ENCODE results near the gene FBLN7.
A peak's percentile ranks its signal among the peaks of the same experiment; 100 is the strongest.
"Not testable (repeated sequence)": the region's sequence is repeated elsewhere in the genome, so short reads cannot be mapped to it uniquely, and the experiment has no call there.

FBLN7 gene

DNA sequence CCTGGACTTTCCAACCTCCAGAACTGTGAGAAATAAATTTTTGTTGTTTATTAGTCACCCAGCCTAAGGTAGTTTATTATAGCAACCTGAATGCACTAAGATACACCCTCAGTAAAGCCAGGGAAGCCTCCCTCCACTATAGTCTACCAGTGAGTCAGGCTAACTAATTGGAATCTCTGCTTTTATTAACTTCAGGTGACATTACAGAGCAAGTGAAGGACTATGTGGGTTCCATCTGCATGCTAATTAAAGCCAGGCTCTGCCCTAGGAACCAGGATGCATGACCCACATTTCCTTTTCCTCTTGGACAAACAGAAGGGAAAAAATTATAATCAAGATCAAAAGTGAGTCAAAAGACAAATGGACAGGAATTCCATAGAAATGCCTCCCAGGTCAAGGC is 60.6 kb downstream of the FBLN7 start:
- H3K27ac ChIP-seq: no peak overlapping the region
- TF ChIP-seq, protein P1, sequence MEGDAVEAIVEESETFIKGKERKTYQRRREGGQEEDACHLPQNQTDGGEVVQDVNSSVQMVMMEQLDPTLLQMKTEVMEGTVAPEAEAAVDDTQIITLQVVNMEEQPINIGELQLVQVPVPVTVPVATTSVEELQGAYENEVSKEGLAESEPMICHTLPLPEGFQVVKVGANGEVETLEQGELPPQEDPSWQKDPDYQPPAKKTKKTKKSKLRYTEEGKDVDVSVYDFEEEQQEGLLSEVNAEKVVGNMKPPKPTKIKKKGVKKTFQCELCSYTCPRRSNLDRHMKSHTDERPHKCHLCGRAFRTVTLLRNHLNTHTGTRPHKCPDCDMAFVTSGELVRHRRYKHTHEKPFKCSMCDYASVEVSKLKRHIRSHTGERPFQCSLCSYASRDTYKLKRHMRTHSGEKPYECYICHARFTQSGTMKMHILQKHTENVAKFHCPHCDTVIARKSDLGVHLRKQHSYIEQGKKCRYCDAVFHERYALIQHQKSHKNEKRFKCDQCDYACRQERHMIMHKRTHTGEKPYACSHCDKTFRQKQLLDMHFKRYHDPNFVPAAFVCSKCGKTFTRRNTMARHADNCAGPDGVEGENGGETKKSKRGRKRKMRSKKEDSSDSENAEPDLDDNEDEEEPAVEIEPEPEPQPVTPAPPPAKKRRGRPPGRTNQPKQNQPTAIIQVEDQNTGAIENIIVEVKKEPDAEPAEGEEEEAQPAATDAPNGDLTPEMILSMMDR (IDR thresholded peaks at IDR 0.05): no peak
- no peak for TF ChIP-seq ZFX (IDR thresholded peaks at IDR 0.05; ENCODE audit: borderline replicate concordance)

DNA sequence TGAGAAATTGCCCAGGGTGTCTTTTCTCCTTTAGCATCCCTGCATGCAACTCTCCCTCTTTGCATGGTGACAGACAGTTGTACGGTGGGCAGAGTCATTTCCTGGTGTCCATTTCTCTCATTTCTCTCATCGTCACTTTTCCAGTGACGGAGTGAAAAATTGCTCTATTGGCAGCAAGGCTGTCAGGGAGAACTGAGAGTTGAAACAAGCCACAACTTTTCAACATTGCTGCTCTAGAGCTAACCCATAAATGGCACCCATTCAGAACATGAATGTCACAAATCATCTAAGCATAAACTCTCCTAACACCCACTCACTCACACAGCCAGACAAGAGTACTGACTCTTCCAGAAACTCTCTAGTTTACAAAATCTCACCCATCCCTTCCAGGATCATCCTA is 61.0 kb downstream of the FBLN7 start:
- TF ChIP-seq, protein P1 (IDR thresholded peaks at IDR 0.05): no peak
- TF ChIP-seq ZFX (IDR thresholded peaks at IDR 0.05; ENCODE audit: borderline replicate concordance): no peak
- H3K27ac ChIP-seq: no peak overlapping the region

DNA sequence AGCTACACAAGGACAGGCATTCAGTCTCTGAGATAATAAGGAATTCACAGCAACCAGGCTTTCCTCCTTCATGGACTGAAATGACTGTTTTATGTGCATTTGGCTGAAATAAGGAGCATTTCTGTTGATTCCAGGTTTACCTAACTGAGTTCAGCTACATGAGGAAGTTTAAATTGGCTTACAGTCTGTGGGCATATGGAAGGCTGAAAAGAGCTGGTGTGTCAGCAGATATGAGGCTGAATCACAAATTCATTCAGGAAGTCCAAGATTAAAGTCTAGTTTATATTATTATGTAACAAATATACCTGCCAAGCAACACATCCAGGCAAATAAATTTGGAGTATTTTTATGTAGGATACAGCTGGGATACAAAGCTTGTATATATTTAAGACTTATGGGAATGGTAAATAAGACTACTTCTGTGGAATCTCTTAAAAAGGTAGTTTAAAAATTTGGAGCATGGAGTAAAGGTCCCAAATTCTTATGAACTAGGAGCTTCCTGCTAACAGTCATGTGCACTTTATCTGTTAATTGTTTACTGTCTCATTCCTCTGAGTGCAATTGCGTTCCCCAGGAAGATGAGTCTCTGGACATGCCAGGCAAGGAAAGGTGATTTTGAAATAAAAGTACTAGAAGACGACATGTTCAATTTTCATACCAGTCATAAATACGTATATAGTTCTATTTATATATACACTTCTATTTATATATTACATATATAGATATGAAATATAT is 63.7 kb downstream of the FBLN7 start:
- TF ChIP-seq, protein P1 (IDR thresholded peaks at IDR 0.05): no peak
- no peak for TF ChIP-seq ZFX (IDR thresholded peaks at IDR 0.05; ENCODE audit: borderline replicate concordance)

DNA sequence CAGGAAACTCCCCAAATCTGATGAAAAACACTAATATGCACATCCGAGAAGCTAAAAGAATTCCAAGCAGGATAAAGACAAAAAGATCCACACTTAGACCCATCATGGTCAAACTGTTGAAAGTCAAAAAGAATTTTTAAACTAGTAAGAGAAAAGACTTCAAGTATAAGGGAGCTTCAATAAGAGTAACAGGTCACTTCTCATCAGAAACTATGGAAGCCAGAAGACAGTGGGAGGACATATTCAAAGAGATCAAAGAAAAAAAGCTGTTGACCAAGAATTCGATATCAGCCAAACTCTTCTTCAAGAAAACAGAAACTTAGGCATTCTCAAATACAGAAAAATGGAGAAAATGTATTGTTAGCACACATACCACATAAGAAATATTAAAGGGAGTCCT is 66.2 kb downstream of the FBLN7 start:
- TF ChIP-seq, protein P1 (IDR thresholded peaks at IDR 0.05): no peak
- TF ChIP-seq ZFX (IDR thresholded peaks at IDR 0.05; ENCODE audit: borderline replicate concordance): no peak
- no peak overlapping the region for H3K27ac ChIP-seq

More for the DNA sequence above, 63.7 kb downstream of the FBLN7 start:
- H3K27ac ChIP-seq: no peak overlapping the region

DNA sequence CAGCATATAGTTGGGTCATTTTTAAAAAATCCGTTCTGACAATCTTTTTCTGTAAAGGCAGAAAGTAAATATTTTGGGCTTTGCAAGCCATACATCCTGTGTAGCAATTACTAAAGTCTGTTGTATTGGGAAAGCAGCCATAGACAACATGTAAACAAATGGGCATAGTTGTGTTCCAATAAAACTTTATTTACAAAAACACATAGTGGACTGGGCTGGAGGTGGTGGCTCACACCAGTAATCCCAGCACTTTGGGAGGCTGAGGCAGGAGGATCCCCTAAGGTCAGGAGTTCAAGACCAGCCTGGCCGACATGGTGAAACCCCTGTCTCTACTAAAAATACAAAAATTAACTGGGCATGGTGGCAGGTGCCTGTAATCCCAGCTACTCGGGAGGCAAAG is 69.7 kb downstream of the FBLN7 start:
- H3K27ac ChIP-seq: not testable (repeated sequence)

DNA sequence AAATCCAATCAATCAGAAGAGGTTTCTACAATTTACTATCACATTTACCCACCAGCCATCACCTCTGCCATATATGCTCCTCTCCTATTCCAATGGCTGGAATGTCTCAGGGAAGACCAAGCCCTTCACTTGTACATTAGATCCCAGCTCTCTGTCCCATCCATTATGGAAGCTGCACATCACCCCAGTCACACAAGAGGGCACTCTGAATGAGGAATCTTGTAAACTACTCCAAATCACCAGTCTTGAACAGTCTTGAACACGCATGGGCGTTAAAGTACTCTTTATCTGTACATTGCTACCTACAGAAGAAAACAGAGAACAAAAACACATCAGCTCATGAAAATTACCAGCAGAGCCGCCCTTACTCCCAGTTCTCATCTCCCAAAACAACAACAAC is 78.0 kb downstream of the FBLN7 start:
- no peak overlapping the region for H3K27ac ChIP-seq
- TF ChIP-seq, protein P1 (IDR thresholded peaks at IDR 0.05): peak; percentile 32
- no peak for TF ChIP-seq ZFX (IDR thresholded peaks at IDR 0.05; ENCODE audit: borderline replicate concordance)

DNA sequence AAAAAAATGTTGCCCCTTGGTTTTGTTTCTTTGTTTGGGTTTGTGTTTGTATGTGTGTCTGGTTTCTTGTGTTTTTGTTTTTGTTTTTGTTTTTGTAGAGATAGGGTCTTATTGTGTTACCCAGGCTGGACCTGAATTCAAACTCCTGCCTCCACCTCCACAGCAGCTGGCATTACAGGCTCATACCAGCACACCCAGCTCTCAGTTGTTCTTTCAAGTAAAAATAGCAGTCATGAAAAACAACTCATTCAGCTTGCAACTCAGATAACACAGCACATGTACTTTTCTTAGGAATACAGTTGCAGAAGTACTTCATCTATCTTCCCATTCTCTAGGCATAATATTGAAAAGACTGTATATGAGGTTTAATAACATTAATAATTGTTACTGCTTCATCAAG is 79.7 kb downstream of the FBLN7 start:
- H3K27ac ChIP-seq: no peak overlapping the region
- TF ChIP-seq, protein P1 (IDR thresholded peaks at IDR 0.05): no peak
- TF ChIP-seq ZFX (IDR thresholded peaks at IDR 0.05; ENCODE audit: borderline replicate concordance): no peak

DNA sequence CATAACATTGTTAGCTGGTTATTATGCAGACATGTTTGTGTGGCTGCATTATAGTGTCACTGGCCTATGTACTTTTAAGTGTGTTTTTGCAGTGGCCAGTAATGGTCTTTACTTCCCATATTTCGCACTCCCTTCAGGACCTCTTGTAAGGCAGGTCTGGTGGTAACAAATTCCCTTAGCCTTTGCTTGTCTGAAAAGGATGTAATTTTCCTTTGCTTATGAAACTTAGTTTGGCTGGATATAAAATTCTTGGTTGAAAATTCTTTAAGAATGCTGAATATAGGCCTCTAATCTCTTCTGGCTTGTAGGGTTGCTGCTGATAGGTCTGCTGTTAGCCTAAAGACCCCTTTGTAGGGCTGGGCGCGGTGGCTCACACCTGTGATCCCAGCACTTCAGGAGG is 82.0 kb downstream of the FBLN7 start:
- TF ChIP-seq, protein P1 (IDR thresholded peaks at IDR 0.05): no peak
- no peak for TF ChIP-seq ZFX (IDR thresholded peaks at IDR 0.05; ENCODE audit: borderline replicate concordance)
- no peak overlapping the region for H3K27ac ChIP-seq

Data from 22Rv1 (cell line).